Measurements from ENCODE around the gene MTMR12. TPM values are rescaled to one million over a fixed set of nuclear protein-coding genes. Genes with fewer than 3 reads are reported as not detected.

Gene MTMR12
- total and polyA plus RNA-seq, 2 of the 13 experiments (the other 11 are each of a cell fraction or from before 2014, with no cell fraction given): 23.4 to 36.6 TPM

DNA sequence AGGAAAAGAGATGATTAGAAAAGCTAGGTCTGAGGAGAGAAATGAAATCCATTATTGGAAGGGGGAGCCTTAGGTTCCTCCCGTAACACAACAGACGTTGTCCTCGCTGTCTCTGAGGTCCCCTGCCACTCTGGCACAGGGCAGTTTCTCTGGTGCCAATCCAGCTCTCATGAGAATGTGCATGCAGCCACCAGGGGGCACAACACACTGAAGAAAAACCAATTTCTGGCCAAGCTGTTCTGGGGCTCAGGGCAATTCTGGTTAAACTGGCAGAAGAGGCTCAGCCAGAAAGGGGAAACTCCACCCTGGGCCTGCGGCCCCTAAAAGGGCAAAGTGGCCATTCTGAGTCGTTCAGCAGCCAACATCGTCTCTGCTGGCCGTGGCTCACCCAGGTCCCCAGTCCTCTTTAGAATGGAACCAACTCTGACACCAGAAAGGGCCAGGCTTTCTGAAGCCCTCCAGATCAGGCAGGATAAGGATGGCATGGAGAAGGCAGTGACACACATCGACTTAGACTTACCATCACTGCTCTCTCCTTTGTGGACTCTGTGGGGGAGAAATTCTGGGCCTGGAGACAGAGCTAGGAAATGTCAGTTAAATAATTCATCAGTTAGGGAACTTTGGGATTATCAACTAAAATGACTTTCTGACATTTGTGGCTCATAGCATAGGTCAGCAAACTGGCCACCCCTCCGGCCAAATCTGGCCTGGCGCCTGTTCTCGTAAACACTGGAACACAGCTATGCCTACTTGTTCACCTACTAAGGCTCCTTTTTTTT lies 80.1 kb downstream of the MTMR12 start (continued):
- no peak for TF ChIP-seq HNF4G (IDR thresholded peaks at IDR 0.05; ENCODE audit: borderline replicate concordance, low read depth, low read length)
- no peak for TF ChIP-seq HNF4G (CRISPR knock-in tag; IDR thresholded peaks at IDR 0.05; ENCODE audit: borderline replicate concordance, low read depth)

DNA sequence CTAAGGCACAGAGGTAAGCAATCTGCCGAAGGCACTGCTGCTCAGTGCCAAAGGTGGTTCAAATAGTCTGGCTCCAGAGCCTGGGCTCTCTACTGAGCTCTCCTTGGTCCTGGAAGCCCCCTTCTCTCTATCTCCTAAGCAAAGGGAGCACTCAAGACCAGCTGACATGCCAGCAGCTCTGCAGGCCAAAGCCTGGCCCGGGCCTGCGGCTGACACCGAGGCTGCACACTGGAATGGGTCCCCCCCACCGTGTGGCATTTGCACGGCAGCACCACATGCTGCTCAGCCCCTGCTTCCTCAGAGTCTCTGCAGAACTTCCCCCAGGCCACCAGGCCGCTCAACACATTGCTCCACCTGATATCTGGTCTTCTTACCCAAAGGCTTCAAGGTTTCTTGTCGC lies 80.8 kb downstream of the MTMR12 start:
- WGBS (ENCODE audit: low lambda C conversion rate): 80% methylated on average over 7 of the region's 8 CpGs
- H3K9ac ChIP-seq (ENCODE audit: insufficient read depth, low read depth, low read length): no peak overlapping the region
- H3K4me2 ChIP-seq (ENCODE audit: low read depth, low read length): no peak overlapping the region
- H4K20me1 ChIP-seq (ENCODE audit: insufficient read depth, low read length): no peaks in the 10 kb centered on the region
- FAIRE-seq (no peak), DNase-seq (ENCODE audit: low spot score) (no peak), ATAC-seq (no peak)
- TF ChIP-seq, protein P1, sequence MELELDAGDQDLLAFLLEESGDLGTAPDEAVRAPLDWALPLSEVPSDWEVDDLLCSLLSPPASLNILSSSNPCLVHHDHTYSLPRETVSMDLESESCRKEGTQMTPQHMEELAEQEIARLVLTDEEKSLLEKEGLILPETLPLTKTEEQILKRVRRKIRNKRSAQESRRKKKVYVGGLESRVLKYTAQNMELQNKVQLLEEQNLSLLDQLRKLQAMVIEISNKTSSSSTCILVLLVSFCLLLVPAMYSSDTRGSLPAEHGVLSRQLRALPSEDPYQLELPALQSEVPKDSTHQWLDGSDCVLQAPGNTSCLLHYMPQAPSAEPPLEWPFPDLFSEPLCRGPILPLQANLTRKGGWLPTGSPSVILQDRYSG (CRISPR knock-in tag; IDR thresholded peaks at IDR 0.05): no peak
- TF ChIP-seq CHCHD3 (CRISPR knock-in tag; IDR thresholded peaks at IDR 0.05): no peak
- TF ChIP-seq, protein P2, sequence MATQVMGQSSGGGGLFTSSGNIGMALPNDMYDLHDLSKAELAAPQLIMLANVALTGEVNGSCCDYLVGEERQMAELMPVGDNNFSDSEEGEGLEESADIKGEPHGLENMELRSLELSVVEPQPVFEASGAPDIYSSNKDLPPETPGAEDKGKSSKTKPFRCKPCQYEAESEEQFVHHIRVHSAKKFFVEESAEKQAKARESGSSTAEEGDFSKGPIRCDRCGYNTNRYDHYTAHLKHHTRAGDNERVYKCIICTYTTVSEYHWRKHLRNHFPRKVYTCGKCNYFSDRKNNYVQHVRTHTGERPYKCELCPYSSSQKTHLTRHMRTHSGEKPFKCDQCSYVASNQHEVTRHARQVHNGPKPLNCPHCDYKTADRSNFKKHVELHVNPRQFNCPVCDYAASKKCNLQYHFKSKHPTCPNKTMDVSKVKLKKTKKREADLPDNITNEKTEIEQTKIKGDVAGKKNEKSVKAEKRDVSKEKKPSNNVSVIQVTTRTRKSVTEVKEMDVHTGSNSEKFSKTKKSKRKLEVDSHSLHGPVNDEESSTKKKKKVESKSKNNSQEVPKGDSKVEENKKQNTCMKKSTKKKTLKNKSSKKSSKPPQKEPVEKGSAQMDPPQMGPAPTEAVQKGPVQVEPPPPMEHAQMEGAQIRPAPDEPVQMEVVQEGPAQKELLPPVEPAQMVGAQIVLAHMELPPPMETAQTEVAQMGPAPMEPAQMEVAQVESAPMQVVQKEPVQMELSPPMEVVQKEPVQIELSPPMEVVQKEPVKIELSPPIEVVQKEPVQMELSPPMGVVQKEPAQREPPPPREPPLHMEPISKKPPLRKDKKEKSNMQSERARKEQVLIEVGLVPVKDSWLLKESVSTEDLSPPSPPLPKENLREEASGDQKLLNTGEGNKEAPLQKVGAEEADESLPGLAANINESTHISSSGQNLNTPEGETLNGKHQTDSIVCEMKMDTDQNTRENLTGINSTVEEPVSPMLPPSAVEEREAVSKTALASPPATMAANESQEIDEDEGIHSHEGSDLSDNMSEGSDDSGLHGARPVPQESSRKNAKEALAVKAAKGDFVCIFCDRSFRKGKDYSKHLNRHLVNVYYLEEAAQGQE (IDR thresholded peaks at IDR 0.05; ENCODE audit: borderline replicate concordance in 1 of 2, low read depth in 1 of 2, low read length in 2 of 2): peak in 1 of 2 experiments; percentile 71; a peak in 1 of 4 replicates
- ChIA-PET CTCF (ENCODE audit: low intra/inter-chr PET ratio, low total read pairs) (interaction anchor here (2.8 kb wide), 1 partner anchor 97 kb away, joined by 19 read pairs; no protein-coding TSS in a partner anchor), POLR2A (interaction anchor here (1.0 to 4.6 kb wide), 6 partner anchors 42 to 160 kb away, joined by 3 to 78 read pairs (median 26); partner anchors contain the start of genes GOLPH3 and MTMR12)
- H3K27me3 ChIP-seq (ENCODE audit: control insufficient read depth in 1 of 2, insufficient read depth in 2 of 2, low read length in 2 of 2): no peaks in the 10 kb centered on the region
- no peak overlapping the region for H3K4me3 ChIP-seq (replicated peaks in 1 of 3; ENCODE audit: insufficient read depth in 1 of 3, low read depth in 2 of 3, low read length in 3 of 3)
- no peak overlapping the region for H2AFZ ChIP-seq (ENCODE audit: low read length)
- H3K4me1 ChIP-seq (ENCODE audit: insufficient read depth, low read length): peaks cover 53% of the 10 kb centered on the region
- H3K36me3 ChIP-seq (replicated peaks in 1 of 2; ENCODE audit: control insufficient read depth in 1 of 2, insufficient read depth in 2 of 2, low read length in 2 of 2): peaks cover 11 to 51% of the 10 kb centered on the region in 2 experiments
- intact Hi-C loops (cut with micrococcal nuclease; ENCODE audit: unreplicated experiment) (loop anchor here (2.0 kb wide), 2 partner anchors 43 to 81 kb away; partner anchors contain the start of gene MTMR12), in situ Hi-C loops (cut with HindIII; ENCODE audit: extremely low pct_ligation_motif_present, low pct_unique_long_range_greater_than_20kb) (no loop called here)
- peak overlapping the region; percentile 97 for H3K27ac ChIP-seq (ENCODE audit: extremely low read length, insufficient read depth, low read length)
- BruUV-seq (replicated peaks): no TSS peak
- H3K9me3 ChIP-seq (ENCODE audit: low read length): no peaks in the 10 kb centered on the region
- peaks cover 3% of the 10 kb centered on the region for H3K79me2 ChIP-seq (ENCODE audit: insufficient read depth, low read length)

All from HepG2 (cell line).